DOHH2 (cell line): Measurements from ENCODE around the gene ZNF862.

Source experiments
- H3F3A ChIP-seq: fragments of 200-600 bp; sonication (generic), shearing (Covaris generic); 2 replicates; pipeline ENCODE4 v1.6.0; 2016; ENCODE audit warnings: antibody characterized with exemption, mild to moderate bottlenecking; ENCODE audit not compliant: control insufficient read depth, insufficient read depth
- H3K27ac ChIP-seq: fragments of 200-600 bp; sonication (generic); 2 replicates; pipeline ENCODE4 v1.5.1; 2014; ENCODE audit warnings: low read depth, mild to moderate bottlenecking, low read length, moderate library complexity
- H3K27me3 ChIP-seq: fragments of 200-600 bp; sonication (generic); 2 replicates; pipeline ENCODE4 v1.6.1; 2014; ENCODE audit warnings: mild to moderate bottlenecking, low read length, mixed read lengths; ENCODE audit not compliant: control insufficient read depth
- H3K36me3 ChIP-seq: fragments of 200-600 bp; sonication (generic); 2 replicates; pipeline ENCODE4 v1.6.1; 2014; ENCODE audit warnings: mild to moderate bottlenecking, low read length, moderate library complexity, mixed read lengths; ENCODE audit not compliant: control insufficient read depth
- H3K4me1 ChIP-seq: fragments of 200-600 bp; sonication (generic); 2 replicates; pipeline ENCODE4 v1.6.1; 2014; ENCODE audit warnings: mild to moderate bottlenecking, low read length, mixed read lengths; ENCODE audit not compliant: control insufficient read depth
- H3K4me2 ChIP-seq: fragments of 200-600 bp; sonication (generic); 2 replicates; pipeline ENCODE4 v1.6.0; 2014; ENCODE audit warnings: mild to moderate bottlenecking, low read length, moderate library complexity
- H3K4me3 ChIP-seq: fragments of 200-600 bp; sonication (generic); 2 replicates; pipeline ENCODE4 v1.5.1; 2014; ENCODE audit warnings: mild to moderate bottlenecking, low read length, mixed read lengths
- H3K79me2 ChIP-seq: fragments of 200-600 bp; sonication (generic); 2 replicates; pipeline ENCODE4 v1.6.1; 2014; ENCODE audit warnings: mild to moderate bottlenecking, low read length, mixed read lengths; ENCODE audit not compliant: control insufficient read depth
- H3K9me2 ChIP-seq: fragments of 200-600 bp; sonication (generic); replicated peaks from 2 replicates; pipeline ENCODE4 v1.6.1; 2014; ENCODE audit warnings: mild to moderate bottlenecking, low read length, mixed read lengths; ENCODE audit not compliant: control insufficient read depth
- H3K9me3 ChIP-seq: fragments of 200-600 bp; sonication (generic); 2 replicates; pipeline ENCODE4 v1.6.1; 2014; ENCODE audit warnings: antibody characterized with exemption, low read length, mixed read lengths; ENCODE audit not compliant: control insufficient read depth, insufficient read depth
- H4K20me1 ChIP-seq: fragments of 200-600 bp; sonication (generic); 2 replicates; pipeline ENCODE4 v1.6.0; 2014; ENCODE audit warnings: low read depth, mild to moderate bottlenecking, antibody characterized with exemption, low read length, moderate library complexity; ENCODE audit not compliant: control insufficient read depth, insufficient read depth
- EZH2phosphoT487 ChIP-seq: fragments of 200-600 bp; sonication (generic); IDR thresholded peaks from 2 replicates; pipeline ENCODE4 v1.6.1; 2017; ENCODE audit warnings: borderline replicate concordance, mild to moderate bottlenecking, antibody characterized with exemption, low read length, moderate library complexity, mixed read lengths
- TF ChIP-seq, protein P1 (sequence below): fragments of 200-600 bp; sonication (generic); IDR thresholded peaks from one replicate; pipeline ENCODE4 v1.5.1; 2014; ENCODE audit warnings: antibody characterized with exemption, mild to moderate bottlenecking, low read depth, low read length; ENCODE audit not compliant: poor library complexity, severe bottlenecking

The ZNF862 gene

GRCh38 chr7:149830997-149831740 is 7.0 kb upstream of the ZNF862 start:
- Histone ChIP-seq H3K4me2 (no peak overlapping the region), H3K36me3 (no peaks in the 10 kb centered on the region), H3K27ac (no peak overlapping the region), H3K4me1 (no peaks in the 10 kb centered on the region), H3F3A (no peaks in the 10 kb centered on the region), H3K4me3 (no peak overlapping the region), H3K9me3 (no peaks in the 10 kb centered on the region), H3K27me3 (peaks cover 34% of the 10 kb centered on the region), H3K79me2 (no peaks in the 10 kb centered on the region), H3K9me2 (no peaks in the 10 kb centered on the region), H4K20me1 (no peaks in the 10 kb centered on the region)
- TF ChIP-seq EZH2phosphoT487: no peak
- TF ChIP-seq, protein P1, sequence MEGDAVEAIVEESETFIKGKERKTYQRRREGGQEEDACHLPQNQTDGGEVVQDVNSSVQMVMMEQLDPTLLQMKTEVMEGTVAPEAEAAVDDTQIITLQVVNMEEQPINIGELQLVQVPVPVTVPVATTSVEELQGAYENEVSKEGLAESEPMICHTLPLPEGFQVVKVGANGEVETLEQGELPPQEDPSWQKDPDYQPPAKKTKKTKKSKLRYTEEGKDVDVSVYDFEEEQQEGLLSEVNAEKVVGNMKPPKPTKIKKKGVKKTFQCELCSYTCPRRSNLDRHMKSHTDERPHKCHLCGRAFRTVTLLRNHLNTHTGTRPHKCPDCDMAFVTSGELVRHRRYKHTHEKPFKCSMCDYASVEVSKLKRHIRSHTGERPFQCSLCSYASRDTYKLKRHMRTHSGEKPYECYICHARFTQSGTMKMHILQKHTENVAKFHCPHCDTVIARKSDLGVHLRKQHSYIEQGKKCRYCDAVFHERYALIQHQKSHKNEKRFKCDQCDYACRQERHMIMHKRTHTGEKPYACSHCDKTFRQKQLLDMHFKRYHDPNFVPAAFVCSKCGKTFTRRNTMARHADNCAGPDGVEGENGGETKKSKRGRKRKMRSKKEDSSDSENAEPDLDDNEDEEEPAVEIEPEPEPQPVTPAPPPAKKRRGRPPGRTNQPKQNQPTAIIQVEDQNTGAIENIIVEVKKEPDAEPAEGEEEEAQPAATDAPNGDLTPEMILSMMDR: no peak

- Histone ChIP-seq H3K4me3 (no peak overlapping the region), H3K4me1 (no peaks in the 10 kb centered on the region), H3K9me3 (no peaks in the 10 kb centered on the region), H3K9me2 (no peaks in the 10 kb centered on the region), H3K4me2 (no peak overlapping the region), H3K79me2 (no peaks in the 10 kb centered on the region), H4K20me1 (no peaks in the 10 kb centered on the region), H3K27me3 (peaks cover 34% of the 10 kb centered on the region), H3K27ac (no peak overlapping the region), H3F3A (no peaks in the 10 kb centered on the region), H3K36me3 (no peaks in the 10 kb centered on the region)
- no peak for TF ChIP-seq EZH2phosphoT487
- TF ChIP-seq, protein P1: no peak
Observed at GRCh38 chr7:149831741-149832219, 6.4 kb upstream of the ZNF862 start.

DNA sequence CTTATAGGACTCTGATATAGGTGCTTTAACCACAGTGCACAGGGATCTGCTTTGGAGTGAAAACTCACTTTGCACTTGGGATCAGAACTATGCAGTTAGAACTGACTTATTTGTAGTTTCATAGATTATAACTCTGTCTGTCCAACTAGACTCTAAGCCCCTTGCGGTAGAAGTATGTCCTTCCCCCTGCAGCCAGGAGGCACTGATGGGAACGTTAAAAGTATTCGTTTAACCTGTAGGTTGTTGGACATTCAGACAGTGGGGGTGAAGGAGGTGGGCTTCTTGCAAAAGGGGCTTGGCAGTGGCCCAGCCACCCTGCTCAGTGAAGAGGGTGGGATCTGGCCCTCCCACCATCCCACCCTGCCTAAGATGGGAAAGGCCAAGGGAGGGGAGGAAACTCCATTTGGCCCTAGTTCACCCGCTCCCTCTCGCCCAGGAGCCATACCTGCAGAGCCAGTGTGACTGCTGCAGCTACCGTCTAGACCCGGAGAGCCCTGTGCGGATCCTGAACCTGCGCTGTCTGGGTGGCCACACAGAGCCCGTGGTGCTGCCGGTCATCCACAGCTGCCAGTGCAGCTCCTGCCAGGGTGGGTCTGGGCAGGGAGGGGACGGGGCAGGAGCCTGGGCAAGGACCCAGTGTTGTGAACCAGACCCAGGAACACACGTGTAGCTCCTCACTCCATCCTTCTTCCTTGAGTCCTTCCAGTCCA is 5.7 kb upstream of the ZNF862 start:
- Histone ChIP-seq H3K27me3 (peaks cover 34% of the 10 kb centered on the region), H3K36me3 (no peaks in the 10 kb centered on the region)

More for the DNA sequence above, 5.7 kb upstream of the ZNF862 start:
- H3F3A ChIP-seq: no peaks in the 10 kb centered on the region
- no peak overlapping the region for H3K27ac ChIP-seq
- no peaks in the 10 kb centered on the region for H4K20me1 ChIP-seq
- no peaks in the 10 kb centered on the region for H3K79me2 ChIP-seq
- no peaks in the 10 kb centered on the region for H3K9me2 ChIP-seq
- H3K4me1 ChIP-seq: no peaks in the 10 kb centered on the region
- no peaks in the 10 kb centered on the region for H3K9me3 ChIP-seq
- H3K4me2 ChIP-seq: no peak overlapping the region
- TF ChIP-seq, protein P1: no peak
- TF ChIP-seq EZH2phosphoT487: no peak
- no peak overlapping the region for H3K4me3 ChIP-seq
